SK-MEL-5 (cell line): ENCODE data around the gene ACRV1. TPM values are rescaled to one million over a fixed set of nuclear protein-coding genes. Genes with fewer than 3 reads are reported as not detected.

Source experiments
- DNase-seq: peaks from one replicate; pipeline ENCODE4 v3.0.0-alpha.2; 2016; ENCODE audit warnings: low read depth, low spot score
- in situ Hi-C: cut with HindIII; loops from 2 replicates; pipeline ENCODE4 v1.10.0; 2016; ENCODE audit warnings: low sequenced_read_pairs, high pct_unique_total_duplicates, low pct_unique_long_range_greater_than_20kb
- total RNA-seq: library from RNA; depleted of rRNA; stranded (reverse); fragments of >200 nt; shearing (Covaris generic); gene quantifications from 2 replicates; pipeline ENCODE4 v1.2.3, GENCODE V29; 2014

ACRV1 gene
- total RNA-seq, 1 experiment from 2014 or later = not detected

- DNase-seq = no peak
- in situ Hi-C loops = no loop called here
These were observed 9.1 kb downstream of the ACRV1 start for GRCh38 chr11:125671561-125671960.

GRCh38 chr11:125670172-125670571 lies 10.5 kb downstream of the ACRV1 start:
- no peak for DNase-seq
- in situ Hi-C loops = no loop called here

GRCh38 chr11:125667151-125667550 lies 13.5 kb downstream of the ACRV1 start:
- in situ Hi-C loops = no loop called here
- DNase-seq = no peak

GRCh38 chr11:125663910-125664309 lies 16.7 kb downstream of the ACRV1 start:
- no peak for DNase-seq
- in situ Hi-C loops = no loop called here

- in situ Hi-C loops = no loop called here
- DNase-seq = no peak
These were observed 18.0 kb downstream of the ACRV1 start for GRCh38 chr11:125662689-125663088.

GRCh38 chr11:125649465-125650166 lies 31.0 kb downstream of the ACRV1 start:
- in situ Hi-C loops = no loop called here
- no peak for DNase-seq

GRCh38 chr11:125645871-125646270 lies 34.8 kb downstream of the ACRV1 start:
- DNase-seq = no peak
- in situ Hi-C loops = no loop called here

- in situ Hi-C loops = no loop called here
- no peak for DNase-seq
These were observed 42.3 kb downstream of the ACRV1 start for GRCh38 chr11:125638315-125638714.

- DNase-seq = peak; percentile 32
- in situ Hi-C loops = no loop called here
These were observed 42.8 kb downstream of the ACRV1 start for GRCh38 chr11:125637840-125638239.

- DNase-seq = no peak
- in situ Hi-C loops = no loop called here
These were observed 53.3 kb downstream of the ACRV1 start for GRCh38 chr11:125627236-125627910.

- in situ Hi-C loops = no loop called here
- no peak for DNase-seq
These were observed 54.2 kb downstream of the ACRV1 start for GRCh38 chr11:125626288-125626950.

GRCh38 chr11:125625630-125626287 lies 54.9 kb downstream of the ACRV1 start:
- in situ Hi-C loops = no loop called here
- peak; percentile 85 for DNase-seq

GRCh38 chr11:125625225-125625629 lies 55.4 kb downstream of the ACRV1 start:
- in situ Hi-C loops = no loop called here
- DNase-seq = no peak

- DNase-seq = no peak
- in situ Hi-C loops = no loop called here
These were observed 55.9 kb downstream of the ACRV1 start, which contains the start of gene CHEK1 for GRCh38 chr11:125624756-125625213. TSS of gene CHEK1 (plus strand) at chr11:125625163. CDS start at chr11:125626769, 1,606 bp downstream.

GRCh38 chr11:125623064-125623463 lies 57.6 kb downstream of the ACRV1 start:
- in situ Hi-C loops = no loop called here
- no peak for DNase-seq

- in situ Hi-C loops = no loop called here
- peak; percentile 5 for DNase-seq
These were observed 58.7 kb downstream of the ACRV1 start for GRCh38 chr11:125621995-125622394.
